Stimulated activated CD8-positive, alpha-beta memory T cell treated with anti-CD3 and anti-CD28 coated beads, Interleukin-15, amount 100 ng/mL, for 48 hours (primary cell): ENCODE measurements around the gene TMCC1.
"Not testable (repeated sequence)": the region's sequence is repeated elsewhere in the genome, so short reads cannot be mapped to it uniquely, and the experiment has no call there.

Experiments
- DNase-seq, 2 donors: peaks; one replicate each; pipeline ENCODE4 v3.0.0-alpha.2; 2020; ENCODE audit warnings: low read depth in 2 of 2

Gene TMCC1

DNA sequence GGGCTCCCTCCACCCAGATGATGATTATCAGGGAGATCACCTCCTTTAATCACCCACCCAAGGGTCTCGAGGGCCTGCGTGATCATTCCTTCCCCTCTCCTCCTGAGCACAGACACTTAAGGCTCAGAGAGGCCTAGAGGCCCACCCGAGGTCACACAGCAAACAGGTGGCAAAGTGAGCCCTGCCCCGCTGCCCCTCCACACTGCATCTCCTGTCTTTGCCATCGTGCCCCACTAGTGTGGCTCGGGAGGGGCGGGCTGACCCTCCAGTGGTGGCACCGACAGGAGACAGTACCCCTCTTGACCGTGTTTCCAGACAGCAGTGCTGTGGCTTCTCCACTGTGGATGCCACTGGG lies 282.1 kb downstream of the TMCC1 start:
- no peak for DNase-seq

DNA sequence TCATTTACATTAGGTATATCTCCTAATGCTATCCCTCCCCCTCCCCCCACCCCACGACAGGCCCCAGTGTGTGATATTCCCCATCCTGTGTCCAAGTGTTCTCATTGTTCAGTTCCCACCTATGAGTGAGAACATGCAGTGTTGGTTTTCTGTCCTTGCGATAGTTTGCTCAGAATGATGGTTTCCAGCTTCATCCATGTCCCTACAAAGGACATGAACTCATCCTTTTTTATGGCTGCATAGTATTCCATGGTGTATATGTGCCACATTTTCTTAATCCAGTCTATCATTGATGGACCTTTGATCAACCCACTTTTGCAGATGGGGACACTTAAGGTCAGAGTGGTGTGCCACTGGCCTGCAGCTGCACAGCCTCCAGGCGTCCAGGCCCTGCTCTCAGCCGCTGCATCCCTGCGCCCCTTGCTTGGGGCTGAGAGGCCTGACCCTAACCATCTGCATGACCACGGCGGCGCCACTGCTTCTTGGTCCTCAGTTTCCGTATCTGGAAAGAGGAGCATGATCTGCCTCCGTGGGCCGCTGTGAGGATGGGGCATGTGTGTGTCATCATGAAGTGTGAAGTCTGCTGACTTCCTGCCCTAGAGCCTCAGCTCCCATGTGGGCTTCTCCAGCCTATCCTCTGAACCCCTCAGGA lies 282.6 kb downstream of the TMCC1 start:
- DNase-seq: not testable (repeated sequence)

DNA sequence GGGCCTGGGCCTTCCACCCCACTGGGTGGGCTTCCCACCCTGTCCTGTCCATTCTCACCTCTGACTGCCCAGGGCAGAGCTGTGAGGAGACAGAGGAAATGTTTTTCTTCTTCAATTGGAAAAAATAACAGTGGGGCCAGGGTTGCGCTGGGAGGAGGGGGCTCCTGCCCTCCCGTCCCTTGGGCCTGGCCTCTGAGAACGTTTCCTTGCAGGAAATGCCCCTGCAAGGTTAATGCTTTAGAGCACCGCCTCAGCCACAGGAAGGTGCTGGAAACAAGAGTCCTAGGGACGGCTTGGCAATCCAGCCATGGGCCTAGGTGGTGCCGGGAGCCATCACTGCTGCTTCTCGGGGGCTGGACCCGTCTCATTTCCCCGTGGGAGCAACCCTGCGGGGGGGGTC lies 283.2 kb downstream of the TMCC1 start:
- no peak for DNase-seq

DNA sequence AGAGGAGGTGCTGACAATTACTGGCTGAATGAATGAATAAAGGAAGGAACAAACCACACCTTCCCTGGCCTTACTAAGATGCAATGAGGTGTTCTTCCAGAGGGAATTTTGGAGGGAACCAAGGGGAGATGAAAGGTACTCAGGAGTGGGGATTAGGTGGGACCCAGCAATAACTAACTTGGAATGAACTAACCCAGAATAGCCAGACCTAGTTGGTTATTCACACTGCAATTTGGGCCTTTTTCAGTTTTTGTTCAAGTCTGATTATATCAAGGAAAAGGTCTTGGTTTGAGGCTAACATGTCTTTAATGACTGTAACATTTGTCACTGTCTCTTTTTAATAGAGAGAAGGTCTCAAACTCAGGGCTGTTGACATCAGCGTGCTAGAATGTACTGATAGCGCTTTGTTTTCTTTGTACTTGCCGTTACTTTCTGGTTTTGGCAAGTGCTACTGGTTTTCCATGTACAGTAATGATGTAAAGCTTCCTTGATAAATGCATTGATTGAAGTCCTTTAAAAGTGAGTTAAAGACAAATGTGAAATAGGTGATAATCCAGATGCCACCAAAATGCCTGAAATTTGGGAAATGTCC lies 283.8 kb downstream of the TMCC1 start:
- DNase-seq: no peak

DNA sequence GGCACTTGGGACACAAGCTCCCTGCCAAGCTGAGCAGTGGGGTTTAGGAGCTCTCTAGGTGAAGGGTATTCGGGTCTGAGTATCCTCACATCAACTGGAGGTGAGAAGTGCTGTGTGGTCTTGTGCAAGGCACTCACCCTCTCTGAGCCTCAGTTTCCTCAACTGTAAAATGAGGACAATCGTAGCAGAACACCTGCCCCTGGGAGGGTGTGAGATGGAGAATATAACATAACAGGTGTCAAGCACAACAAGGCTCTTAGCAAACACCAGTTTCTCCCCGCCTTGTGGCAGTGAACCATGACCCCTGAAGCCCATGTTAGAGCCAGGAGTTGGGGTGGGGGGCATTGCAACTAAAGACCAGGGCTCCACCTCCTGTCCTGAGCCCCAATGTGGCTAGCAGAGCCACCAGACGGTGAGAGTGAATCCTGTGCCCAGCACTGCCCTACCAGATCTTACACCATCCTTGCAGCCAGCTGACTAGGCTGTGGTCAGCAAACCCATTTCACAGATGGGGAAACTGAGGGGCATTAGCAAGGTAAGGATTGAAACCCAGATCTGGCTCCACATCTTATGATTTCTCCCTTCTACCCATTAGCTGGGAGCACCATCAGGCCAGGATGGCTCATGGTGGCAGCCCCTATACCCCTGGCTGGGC lies 284.4 kb downstream of the TMCC1 start:
- DNase-seq: no peak

DNA sequence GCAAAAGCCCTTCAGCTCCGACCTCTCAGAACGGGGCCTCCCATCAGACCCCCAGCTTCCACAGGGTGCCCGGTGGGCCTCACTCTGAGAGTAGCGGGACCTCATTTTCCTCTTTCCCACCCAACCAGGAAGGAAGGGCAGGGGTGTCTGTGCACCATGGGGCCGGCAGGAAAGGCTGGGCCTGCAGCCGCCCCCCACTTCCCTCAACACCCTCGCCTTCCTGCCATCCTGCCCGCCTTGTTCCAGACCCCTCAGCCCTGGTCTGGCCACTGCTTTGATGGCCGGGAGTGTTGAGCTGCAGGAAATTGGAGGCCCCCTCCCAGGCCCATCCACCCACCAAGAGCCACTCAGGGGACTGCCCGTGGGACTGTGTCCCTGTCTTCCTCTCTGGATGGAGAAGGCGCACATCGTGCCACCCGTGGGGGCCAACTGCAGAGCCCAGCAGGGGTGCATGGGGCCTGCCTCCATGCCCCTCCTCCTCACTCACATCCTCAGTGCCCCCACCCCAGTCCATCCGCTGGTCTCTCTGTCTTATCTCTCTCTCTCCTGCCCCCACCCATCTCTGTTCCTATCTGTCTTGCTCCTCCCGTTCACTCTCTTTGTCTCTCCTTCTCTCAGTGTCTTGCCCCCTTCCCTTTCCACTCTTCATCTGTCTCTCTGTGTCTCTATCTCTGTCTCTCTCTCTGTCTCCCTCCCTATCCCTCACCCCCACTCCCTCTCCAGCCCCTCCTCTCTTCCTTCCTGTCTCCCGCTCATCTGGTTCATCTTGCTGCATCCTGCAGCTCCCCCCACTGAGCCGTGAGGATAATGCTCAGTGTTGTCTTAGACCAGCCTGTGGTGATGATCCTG lies 285.2 kb downstream of the TMCC1 start:
- DNase-seq: no peak

DNA sequence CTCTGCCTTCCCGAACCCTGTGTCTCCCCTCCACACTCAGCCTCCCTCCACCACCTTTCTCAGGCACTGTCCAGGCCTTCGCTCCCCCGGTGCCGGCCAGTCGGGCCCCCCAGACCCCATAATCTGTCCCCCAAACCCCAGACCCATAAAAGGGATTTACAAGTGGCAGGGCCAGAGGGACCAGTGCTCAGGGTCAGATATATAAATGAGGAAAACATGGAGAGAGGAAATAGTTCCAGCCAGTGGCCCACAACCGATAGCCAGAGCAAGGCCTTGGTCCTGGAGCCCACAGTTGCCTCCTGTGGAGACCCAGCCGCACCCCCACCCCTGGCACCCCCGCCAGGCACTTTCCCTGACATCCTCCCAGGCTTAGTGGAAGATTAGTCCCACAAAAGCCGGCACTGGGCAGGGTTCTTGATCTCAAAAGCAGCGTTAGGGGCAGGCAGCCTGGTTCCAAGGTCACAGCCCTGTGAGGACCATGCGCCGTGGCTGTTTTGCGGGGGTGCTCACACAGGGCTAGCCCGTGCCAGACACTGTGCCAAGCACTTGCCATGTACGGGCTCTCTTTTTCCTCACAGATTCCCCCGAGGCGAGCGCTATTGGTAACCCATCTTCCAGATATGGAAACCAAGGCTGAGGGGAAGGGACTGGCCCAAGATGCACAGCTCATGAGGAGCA lies 286.0 kb downstream of the TMCC1 start:
- no peak for DNase-seq

DNA sequence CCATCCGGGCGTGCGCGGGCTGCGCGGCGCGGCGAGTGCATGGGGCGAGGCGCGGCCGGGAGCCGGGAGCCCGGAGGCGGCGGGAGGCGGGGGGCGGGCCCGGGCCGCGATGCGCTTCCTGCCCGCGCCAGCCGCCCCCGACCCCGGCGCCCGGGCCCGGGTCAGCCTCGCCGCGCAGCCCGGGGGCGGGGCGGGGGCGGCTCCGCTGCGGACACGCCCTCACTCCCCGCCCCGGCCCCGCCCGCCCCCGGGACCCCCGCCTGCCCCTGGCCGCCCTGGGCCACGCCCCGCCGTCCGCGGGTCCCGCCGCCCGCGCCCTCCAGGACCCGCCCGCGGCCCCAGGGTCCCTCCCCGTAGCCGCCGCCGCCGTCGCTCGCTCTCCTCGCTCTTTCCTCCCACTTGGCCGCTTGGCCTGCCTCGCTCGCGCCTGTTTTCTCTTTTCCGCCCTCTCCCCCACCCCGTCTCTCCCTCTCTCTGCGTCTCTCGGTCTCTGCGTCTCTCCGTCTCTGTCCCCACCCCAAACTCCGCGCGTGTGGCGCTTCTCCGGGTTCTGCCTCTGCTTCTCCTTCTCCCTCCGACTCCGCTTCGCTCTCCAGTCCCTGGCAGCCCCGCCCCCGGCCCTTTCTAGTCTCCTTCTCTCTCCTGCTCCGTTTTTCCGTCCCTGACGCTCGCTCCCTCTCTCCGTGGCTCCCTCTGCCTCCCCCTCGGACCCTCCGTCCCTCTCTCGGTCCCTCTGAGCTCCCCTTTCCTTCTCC lies 286.7 kb downstream of the TMCC1 start, which contains the start of gene PLXND1:
Gene PLXND1 (minus strand): TSS at position 41 of the 755 bp plus-strand sequence. CDS start 37 bp downstream, at position 4.
- DNase-seq: no peak

DNA sequence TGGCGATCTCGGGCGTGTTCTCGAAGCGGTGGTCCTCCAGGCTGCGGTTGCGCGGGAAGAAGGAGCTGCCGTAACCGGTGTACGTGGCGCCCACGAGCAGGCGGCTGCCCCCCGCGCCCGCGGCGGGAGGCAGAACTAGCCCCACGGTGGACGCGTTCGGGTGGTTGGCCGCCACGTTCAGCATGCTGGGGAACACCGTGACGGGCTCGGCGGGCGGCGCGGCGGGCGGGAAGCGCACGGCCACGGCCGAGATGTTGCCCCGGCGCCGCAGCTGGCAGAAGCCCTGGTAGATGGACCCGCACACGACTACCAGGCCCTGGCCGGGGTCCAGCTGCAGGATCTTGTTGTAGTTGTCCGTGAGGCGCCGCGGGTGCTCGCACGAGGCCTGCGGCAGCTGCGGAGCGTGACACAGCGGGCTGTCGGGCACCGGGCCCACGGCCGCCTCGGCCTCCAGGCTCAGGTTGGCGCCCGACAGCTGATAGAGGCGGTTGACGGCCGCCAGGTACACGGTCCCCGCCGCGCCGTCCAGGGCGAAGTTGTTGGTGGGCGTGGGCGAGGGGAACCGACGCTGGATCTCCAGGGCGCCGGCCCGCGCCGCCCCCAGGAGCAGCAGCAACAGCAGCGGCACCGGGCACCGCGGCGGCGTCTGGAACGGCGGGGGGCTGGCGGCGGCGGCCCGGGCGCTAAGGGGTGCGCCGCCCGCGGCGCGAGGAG lies 287.4 kb downstream of the TMCC1 start:
- DNase-seq: no peak

DNA sequence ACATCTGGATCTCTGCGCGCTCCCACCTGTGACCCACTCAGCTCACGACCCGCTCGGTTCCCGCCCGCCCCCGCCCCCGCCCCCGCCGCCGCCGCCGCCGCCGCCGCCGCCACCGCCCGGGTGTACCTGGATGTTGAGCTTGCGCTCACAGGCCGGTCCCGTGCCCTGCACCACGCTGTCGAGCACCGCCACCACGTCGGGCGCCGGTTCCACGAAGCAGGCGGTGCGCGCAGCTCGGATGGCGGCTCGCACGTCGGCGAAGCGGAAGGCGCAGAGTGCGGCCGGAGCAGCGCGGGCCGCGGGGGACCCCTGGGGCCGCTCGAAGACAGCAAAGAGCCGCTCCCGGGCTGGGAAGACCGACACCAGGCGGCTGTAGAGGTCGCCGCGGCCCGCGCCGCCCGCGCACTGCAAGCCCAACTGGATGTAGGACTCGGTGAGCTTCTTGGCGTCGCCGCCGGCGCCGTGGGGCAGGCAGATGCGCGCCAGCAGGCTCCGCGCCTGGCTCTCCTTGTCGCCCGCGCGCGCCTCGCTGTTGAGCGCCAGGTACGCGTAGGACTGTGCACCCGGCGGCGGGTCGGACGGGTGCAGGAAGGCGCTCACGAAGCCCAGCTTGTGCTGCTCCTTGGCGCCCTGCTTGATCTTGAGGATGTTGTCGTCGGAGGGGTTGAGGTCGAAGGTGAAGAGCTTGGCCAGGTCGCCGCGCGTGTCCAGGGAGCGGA lies 288.1 kb downstream of the TMCC1 start:
- no peak for DNase-seq

DNA sequence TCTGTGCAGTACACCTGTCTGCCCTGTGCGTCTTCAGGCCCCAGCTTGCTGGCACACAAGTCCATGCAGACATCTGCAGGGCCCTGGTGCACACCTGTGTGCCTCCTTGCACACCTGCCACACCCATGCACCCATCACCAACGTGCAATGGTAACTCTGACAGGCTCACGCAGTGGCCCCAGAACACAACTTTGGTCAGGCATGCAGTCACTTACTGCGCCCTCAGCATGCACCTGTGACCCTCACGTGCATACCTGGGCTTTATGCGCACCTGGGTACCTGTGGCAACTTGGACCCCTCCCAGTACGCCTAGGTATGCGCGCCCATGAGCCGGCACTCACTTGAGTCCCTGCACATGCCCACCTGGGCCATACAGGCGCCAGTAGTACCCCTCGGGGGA lies 288.7 kb downstream of the TMCC1 start:
- no peak for DNase-seq

DNA sequence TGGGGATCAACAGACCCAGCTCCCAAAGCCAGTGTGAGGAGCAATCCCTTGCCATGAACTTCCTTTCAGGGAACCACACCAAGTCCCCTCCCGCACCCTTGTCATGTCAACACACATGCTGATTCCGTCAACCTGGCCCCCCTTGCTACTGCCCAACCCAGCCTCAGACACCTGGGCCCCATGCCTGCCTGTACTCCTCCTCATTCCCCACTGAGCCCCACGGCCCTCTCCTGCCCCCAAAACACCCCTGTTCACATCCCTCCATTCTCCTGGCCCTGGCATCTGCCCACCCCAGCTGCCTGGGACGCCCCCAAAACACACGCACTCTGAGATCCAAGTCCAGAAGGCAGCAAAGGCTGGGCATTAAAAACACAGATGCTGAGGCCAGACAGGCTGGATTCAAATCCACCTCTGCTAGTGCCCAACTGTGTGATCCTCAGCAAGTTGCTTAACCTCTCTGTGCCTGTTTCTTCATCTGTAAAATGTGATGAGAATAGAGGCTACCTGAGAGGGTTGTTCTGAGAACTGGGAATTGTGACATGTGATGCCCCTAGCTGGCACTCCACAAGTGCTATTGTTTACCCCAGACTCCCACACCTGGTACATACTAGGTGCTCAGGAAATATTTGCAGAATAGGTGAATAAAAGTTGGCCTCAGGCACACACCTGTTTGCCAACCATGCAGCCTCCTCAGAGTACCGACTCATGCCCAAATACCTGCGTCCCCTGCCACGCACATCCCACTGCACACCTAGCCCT lies 289.3 kb downstream of the TMCC1 start:
- DNase-seq: no peak

DNA sequence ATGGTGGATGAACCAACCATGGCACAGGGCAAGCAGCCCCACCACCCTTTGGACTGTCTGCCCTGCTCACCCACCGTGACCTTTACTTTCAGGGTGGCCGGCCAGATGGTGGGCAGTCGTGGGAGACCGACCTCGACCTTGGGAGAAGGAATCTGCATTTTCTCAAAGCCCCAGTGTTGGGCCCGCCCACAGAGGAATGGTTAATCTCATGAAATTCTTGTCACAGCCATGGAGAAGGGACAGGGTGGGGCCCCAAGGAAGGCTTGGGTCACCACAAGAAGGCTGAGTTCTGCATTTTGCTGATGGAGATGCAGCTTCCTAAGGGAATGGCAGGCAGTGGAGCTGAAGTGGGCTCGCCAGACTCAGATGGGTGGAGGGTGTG lies 290.0 kb downstream of the TMCC1 start:
- DNase-seq: no peak

DNA sequence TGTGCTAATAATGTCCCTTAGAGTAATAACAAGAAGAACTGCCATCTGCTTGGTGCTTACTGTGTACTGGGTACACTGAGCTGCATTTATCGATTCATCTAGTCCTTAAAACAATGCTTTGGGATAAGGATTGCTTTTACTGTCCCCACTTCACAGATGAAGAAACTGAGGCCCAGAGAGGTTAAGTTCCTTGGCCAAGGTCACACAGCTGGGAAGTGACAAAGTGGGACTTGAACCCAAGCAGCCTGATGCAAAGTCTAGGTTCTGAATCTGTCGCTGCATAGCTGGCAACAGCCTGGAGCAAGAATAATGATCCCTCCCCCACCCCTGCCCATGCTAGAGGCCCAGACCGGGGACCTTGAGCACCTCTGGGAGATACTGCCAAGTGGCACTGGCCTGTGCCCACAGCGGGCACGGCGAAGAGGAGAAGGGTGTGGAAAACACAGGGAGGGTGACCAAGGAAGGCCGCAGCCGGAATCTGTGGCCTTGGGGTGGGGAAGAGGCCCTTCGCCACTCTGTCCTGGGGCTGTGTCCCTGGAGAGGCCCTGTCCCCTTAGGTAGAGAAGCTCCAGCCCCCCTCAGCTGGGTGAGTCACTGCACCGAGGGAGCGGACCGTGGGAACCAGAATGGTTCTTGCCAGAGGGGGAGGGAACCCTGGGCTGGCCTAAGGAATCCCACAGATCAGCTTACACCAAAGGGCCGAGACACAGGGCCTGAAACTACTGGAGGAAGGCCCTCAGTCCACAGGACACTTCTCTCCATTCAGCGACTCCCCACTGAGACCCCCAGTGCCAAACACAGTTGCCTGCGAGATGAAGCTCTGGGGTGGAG lies 290.6 kb downstream of the TMCC1 start:
- no peak for DNase-seq

DNA sequence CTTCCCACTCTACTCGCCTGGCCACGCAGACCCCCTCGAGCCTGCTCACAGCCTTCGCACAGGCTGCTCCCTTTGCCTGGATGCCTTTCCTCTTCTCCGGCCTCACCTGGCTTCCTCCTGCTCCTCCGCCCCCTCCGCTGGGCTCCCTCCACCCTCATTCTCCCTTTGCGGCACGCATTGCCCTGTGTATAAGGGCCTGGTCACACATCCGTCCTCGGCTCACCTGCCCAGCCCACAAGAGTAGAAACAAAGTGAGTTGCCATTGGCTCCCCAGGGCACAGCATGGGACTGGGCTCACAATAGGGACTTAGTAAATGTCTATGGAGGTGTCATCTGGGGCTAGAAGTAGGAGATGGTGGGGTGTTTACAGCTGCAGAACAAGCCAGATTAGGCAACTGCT lies 291.2 kb downstream of the TMCC1 start:
- DNase-seq: no peak

DNA sequence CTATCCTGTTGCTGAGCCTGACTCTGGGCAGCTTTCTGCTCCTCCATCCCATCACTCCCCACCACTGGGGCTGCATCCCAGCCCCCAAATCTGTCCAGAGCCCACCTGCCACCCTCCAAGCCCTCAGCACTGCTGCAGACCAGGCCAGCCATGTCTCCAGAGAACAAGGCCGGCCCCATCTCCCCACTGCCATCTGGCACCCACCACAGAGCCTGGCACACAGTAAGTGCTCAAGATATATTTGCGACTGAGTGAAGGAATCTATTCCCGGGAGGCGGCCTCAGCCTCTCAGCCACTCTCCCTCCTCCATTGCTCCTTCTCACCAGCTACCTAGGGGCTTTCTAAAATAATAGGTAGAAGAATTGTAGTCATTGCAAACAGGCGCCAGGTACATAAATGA lies 291.8 kb downstream of the TMCC1 start:
- DNase-seq: no peak

DNA sequence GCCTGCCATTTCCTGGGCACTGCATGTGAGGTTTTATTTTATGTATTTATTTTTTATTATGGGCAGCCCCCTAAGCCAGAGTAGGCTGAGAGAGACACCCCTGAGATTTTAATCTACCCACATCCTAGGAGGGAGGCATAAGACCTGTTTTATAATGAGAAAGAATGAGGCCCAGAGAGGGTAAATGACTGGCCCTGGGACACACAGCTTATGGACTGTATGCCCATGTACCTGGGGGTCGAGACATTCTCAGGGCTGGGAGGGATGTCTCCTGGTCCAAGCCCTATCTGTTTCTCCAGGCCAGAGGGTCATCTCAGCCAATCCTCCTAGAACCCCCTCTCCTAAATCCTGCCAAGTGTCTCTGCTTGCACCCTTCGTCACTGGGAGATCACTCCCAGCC lies 293.2 kb downstream of the TMCC1 start:
- no peak for DNase-seq

DNA sequence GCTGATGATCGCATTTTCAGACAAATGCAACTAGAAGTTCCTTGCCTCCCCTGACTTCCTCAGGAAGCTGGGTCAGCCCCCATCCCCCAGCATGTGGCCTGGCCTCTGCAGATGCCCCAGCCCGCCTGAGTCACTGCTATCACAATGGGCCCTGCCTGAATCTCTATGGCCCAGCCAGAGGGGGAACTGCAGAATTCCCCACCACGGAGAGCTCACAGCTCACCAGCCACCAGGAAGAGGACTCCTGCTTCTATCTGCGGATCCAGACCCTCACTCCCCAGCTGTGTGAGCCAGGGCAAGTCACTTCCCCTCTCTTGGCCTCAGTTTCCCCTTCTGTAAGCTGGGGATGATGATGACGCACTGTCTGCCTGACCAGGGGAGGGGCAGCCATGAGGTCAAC lies 293.9 kb downstream of the TMCC1 start:
- no peak for DNase-seq
